Stimulated activated CD4-positive, alpha-beta T cell treated with anti-CD3 and anti-CD28 coated beads, Interleukin-12 subunit alpha, Interleukin-12 subunit beta, amount 100 ng/mL, for 48 hours (primary cell): Measurements from ENCODE around the gene RNF220.

Source experiments
- DNase-seq, 3 donors: peaks; one replicate each; pipeline ENCODE4 v3.0.0-alpha.2; 2020; ENCODE audit warnings: low read depth in 2 of 3, low spot score in 1 of 3

The RNF220 gene

GRCh38 chr1:44406737-44407429 is 1.8 kb downstream of the RNF220 start:
- DNase-seq, result no peak

DNA sequence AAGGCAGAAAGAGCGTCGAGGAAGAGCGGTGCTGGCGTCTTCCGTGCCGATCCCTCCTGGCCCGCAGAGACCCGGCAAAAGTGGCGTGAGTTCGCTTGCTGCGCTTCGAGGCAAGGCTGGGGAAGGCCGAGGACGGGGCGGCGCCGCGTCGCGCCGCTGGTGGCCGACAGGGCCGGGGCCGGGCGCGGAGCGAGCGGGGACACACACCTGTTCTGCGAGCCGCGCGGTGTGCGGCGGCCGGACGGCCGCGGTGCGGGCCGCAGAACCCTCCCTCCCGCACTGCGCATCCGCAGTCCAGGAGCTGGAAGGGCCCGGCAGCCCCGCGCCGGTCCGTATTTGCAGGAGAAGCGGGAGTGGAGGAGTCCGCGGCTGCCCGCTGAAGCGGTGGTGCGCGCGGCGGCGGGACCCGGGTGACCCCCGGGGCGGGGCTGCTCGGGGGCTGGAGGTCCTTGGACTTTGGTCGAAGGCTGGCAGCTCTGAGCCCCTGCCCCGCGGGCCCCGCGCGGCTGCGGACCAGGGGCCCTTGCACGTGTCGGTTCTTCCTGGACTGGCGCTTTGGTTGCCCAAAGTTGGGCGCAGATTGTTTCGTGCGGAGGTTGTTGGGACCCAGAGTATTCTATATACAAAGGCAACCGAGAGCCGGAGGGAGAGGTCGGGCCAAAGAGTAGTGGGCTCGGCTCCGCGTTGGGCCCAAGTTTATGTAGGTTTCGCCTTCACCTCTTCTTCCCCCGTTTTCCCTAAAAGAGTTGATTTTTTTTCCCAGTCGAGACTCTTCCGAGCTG is 2.6 kb downstream of the RNF220 start:
- no peak for DNase-seq

DNA sequence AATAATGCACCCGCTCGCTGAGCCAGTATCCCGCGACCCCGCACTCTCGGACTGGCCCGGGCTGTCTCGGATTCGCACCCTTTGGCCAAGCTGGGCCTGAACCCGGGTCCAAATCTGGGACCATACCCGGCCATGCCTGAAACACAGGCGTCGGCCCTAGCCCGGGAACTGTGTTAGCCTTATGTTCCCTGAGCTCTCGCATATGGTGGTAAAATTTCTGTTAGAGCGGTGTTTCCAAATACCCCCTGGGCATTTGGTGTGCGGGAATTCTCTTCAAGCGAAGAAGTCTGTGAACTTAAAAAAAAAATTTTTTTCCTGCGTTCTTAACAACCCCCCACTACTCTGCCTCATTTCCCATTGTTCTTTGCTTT is 3.1 kb downstream of the RNF220 start:
- DNase-seq, result no peak

DNA sequence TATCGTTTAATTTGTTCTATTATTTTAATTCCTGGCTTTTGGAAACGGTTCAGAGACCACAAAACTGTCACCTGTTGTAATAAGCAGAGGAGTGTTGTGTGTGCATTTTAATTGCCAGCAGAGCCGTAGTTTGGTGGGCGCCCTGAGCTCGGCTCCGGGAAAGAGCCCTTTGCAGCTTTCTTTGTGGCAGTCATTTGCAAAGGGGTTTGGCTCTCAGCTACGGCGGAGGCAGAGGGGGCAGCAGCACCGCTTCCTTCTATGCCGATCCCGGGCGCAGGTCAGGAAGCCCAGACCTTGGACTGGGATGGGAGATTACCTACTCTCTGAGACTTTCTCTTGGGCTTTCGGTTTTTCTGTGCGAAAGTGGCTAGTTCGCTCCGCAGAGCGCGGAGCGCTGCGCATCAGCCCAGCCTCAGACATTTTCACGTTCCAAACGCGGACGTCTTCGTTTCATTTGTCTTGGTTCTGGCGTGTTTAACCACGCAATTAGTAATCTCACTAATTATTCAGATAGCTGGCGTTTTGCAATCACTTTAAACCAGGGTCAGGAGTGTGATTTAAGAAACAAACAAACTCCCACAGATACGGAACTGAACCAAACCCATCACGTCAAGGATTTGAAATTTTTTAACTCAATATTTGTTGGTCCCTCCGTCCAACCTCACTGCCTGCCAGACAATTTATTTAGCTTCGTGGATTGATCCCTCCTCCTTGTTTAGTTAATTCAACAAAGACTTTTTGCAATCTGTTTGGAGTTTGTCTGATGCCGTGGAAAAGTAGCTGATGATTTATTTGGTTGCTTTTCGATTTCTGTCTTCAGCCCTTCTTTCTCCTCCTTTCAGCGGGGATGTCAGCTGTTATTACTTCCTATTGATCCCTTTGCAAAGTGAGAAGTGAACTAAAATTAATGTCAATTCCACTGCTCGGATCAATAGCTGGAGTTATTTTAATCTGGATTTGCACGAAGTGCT is 3.9 kb downstream of the RNF220 start:
- no peak for DNase-seq

- DNase-seq, result no peak
These were observed 4.7 kb downstream of the RNF220 start for GRCh38 chr1:44409757-44410156.

GRCh38 chr1:44411861-44412260 is 6.8 kb downstream of the RNF220 start:
- DNase-seq, result no peak

- DNase-seq, result no peak
These were observed 7.5 kb downstream of the RNF220 start for GRCh38 chr1:44412601-44413000.

DNA sequence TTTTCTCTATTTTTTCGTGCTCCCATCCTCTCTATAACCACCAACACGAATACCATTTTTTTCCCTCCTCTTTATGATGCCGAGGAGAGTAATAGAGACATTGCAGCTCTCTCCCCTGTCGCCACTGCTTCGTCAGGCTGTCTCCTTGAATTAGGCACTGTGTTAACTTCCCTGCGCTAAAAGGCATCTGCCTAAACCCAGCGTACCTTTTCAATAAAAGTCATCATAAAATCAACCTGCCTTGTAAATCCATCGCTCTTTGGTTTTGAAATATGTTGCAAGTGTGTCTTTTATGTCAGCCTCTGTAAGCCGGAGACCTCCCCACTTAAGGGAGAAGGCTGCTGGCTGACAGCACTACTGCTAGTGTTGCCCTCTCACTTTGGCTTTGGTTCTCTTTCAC is 8.7 kb downstream of the RNF220 start:
- no peak for DNase-seq

DNA sequence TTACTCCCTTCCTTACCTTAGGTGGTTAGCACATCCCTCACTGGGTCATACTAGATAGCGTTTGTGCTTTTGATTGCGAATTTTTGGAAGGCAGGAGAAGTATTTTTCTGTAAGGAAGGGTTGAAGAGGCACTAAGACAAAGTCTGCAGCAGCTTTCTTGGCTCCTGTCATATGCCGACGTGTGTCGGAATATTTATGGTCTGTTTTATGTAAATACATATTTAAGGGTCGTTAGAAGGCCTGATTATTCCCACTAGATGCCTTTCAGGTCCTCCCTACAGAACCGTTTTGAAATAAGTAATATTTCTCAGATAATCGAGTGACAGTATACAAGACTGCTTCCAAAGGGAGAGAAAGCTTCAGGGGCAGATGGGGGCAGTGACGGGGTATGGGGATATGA is 10.0 kb downstream of the RNF220 start:
- DNase-seq, result no peak

- DNase-seq, result no peak
These were observed 11.4 kb downstream of the RNF220 start for GRCh38 chr1:44416408-44416807.

DNA sequence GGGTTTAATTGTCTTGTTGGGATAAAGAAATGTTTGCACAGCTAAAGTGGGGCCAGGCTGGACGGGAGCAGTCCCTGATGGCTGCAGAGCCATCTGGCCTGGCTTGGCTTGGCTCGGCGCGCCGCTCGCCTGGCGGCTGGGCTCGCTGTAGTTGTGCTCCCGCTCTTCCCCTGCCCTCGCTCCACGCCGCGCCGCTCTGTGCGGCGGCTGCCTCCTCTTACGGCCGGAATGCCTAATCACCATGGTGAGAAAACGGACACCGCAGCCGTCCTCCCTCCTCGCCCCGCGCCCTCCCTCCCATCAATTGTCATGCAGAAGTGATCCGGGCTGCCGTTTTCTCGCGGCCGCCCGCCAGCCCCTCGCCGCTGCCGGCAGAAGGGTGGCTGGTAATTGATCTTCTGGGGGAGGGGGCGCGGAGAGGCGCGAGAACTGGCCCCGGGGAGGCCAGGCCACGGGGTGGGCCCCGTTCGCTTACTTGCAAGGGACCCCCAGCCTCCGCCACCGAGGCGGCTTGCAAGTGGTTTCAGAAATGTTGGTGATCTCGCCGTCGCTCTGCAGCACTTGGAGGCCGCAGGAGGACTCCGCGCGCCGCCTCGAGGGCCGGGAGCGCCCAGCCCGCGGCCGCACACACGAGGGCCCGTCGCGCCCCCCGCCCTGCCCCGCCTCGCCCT is 12.4 kb downstream of the RNF220 start:
- no peak for DNase-seq

DNA sequence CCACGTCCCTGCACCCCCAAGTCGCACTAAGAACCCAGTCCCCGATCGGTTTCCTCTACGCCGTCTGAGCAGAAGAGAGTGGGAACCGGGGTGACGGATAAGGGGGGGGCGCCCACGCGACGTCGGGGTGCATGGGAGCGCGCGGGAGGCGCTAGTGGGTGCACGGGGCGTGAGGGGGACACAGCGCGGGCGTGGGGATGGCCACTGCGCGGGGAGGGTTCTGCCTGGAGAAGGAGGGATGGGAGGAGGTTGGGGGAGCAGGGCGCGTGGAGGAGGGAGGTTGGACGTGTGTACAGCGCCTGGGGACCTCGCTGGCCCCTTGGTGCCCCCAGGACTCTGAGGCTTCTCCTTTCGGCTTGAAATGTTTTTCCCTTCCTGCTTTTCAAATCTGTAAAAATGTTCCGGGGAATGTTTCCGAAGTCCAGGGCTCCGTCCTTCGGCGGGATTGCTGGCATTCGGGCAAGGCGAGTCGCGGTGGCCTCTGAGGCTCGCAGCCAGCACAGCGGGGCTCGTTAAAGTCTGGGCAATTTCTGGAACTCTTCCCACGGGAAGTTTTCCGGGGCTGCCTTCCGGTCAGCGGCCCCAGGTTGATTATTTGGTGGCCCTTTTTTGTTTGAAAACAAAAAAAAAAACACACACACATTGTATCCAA is 13.1 kb downstream of the RNF220 start:
- DNase-seq, result no peak

DNA sequence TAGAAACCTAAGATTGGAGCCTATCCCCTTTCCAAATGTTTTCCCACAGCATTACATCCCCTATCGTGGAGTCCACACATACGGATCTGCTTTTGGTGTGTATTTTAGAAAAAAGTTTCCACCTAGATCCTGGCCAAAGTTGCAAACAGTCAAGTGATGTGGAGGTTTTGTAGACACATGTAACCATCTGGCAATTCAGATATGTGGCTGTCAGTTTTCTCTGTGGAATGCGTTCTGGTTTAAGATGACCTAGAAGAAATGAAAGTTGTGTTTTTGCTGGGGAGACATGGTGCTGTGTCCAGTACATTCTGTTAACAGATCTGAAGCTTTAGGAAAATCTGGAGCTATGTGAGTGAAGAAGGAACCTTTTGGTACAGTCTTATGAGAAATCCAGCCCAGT is 14.8 kb downstream of the RNF220 start:
- DNase-seq, result no peak

- no peak for DNase-seq
These were observed 15.5 kb downstream of the RNF220 start for GRCh38 chr1:44420535-44420934.

GRCh38 chr1:44421446-44421884 is 16.4 kb downstream of the RNF220 start:
- DNase-seq, result no peak

- no peak for DNase-seq
These were observed 17.1 kb downstream of the RNF220 start for GRCh38 chr1:44422161-44422560.

DNA sequence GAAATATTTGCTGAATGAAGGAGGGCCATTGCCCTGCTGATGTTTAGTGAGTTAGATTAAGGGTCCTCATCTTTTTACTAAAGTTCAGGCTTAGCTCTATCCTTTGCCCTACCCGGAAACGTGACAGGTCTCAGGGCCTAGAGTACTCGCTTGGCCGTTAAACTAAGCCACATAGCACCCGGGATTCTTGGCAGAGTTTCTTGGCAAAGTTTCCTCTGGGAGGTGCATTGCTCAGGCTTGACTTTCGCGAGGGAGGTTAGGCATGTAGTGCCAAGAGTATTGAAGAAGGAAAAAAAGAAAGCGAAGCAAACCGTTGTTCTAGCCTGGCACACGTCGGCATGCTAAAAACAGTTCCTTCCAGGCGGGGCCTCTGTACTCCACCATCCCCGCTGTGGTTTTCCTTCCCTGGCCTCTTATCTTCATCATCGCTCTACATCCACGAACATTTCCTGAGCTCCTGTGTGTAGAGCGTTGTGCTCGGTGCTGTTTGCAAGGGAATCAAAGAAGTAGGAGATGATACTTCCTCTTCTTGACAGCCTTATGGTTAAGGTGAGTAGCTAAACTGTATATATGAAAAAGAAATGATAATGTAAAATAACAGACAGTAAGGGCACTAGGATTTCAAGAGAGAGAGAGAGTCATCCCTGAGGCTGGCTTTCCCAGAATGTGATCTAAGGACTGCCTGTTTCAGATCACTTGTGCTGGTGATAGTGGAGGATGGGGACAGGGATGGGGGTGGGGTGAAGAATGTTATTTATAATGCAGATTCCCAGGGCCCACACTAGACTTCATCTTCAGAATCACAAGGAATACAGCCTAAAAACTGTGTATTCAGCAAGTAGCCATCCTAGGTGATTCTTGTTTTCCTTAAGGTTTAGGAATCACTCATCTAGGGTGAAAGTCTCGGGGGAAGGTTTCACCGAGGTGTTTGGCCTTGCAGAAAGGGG is 18.8 kb downstream of the RNF220 start:
- no peak for DNase-seq

DNA sequence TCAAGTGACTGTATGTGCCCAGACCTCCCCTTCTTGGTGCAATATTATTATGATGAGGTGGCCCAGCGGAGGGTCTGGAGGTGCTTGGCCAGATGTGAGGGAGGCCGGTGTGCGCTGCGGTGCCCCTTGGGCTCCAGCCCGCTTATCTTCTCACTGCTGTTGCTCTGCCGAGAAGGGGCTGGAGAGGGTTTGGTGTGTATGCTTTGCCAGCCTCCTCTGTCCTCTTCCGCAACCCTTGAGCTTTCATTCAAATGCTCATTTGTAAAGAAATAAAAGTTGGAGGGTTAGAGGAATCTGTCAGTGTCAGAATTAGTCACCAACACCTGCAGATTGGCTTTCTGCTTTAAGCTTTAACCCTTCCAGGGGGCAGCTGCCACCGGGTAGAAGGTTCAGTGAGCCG is 19.7 kb downstream of the RNF220 start:
- DNase-seq, result no peak

DNA sequence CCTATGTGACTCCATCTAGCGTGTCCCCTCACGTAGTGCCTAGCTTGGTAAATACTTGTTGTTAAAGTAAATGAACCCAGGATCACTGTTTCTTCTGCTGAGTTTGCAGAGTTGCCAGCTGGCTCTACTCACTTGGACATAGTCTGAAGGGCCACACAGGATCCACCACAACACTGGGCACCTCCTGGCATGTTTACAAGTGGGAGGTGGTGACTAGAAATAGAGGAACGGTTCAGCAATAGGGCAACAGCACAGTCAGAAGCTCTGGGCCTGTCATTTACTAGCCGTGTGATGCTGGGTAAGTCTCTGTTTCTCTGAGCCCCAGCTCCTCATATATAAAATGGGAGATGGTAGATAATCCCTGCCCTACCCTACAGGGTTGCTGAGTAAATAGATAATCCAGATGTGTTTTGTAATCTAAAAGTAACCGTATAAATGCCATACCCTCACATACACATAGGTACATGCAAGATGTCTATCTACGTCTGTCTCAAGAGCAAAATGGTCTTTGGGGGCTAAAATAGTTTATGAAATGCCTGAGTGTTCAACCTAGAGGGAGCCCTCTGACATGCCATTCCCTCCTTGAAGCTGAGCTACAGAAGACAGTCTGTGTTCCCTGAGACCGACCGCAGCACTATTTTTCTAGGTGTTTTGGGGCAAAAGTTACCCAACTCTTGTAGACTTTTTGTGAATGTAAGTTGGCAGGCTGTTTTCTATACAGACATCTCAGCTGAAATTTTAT is 20.5 kb downstream of the RNF220 start:
- no peak for DNase-seq
